ENCODE data around the gene PACS2. TPM values are rescaled to one million over a fixed set of nuclear protein-coding genes. Genes with fewer than 3 reads are reported as not detected.
"Not testable (repeated sequence)": the region's sequence is repeated elsewhere in the genome, so short reads cannot be mapped to it uniquely, and the experiment has no call there.

PACS2 gene
- total and polyA plus RNA-seq, 4 experiments from 2014 or later: 1.9 to 76.6 (median 39.3) TPM

GRCh38 chr14:105355850-105356604, 41.5 kb downstream of the PACS2 start:
- CTCF ChIA-PET (ENCODE audit: partially characterized antibody): no interaction called here
- H3K36me3 Mint-ChIP-seq: peaks cover 0 to 3% of the 10 kb centered on the region in 2 donors
- POLR2A ChIA-PET (ENCODE audit: partially characterized antibody): no interaction called here
- no peak overlapping the region for H3K27ac Mint-ChIP-seq
- DNase-seq: no peak
- Histone ChIP-seq H3K27me3 (ENCODE audit: insufficient read depth, low read length) (no peaks in the 10 kb centered on the region), H3K27ac (ENCODE audit: low read depth, low read length) (no peak overlapping the region), H3K4me3 (ENCODE audit: low read length in 2 of 2) (no peak overlapping the region), H3K36me3 (ENCODE audit: insufficient read depth, low read length) (peaks cover 3% of the 10 kb centered on the region), H3K9me3 (ENCODE audit: control insufficient read depth in 1 of 2, low read length in 2 of 2) (no peaks in the 10 kb centered on the region), H3K4me1 (ENCODE audit: insufficient read depth, low read length) (no peaks in the 10 kb centered on the region)
- no peaks in the 10 kb centered on the region for H3K27me3 Mint-ChIP-seq
- intact Hi-C loops (cut with micrococcal nuclease): no loop called here
- H3K4me3 Mint-ChIP-seq: no peak overlapping the region
- H3K4me1 Mint-ChIP-seq: peaks cover 3 to 4% (median 3%) of the 10 kb centered on the region in 4 donors
- no peaks in the 10 kb centered on the region for H3K9me3 Mint-ChIP-seq

- no peaks in the 10 kb centered on the region for H3K27me3 Mint-ChIP-seq
- H3K27me3 ChIP-seq (ENCODE audit: insufficient read depth, low read length): no peaks in the 10 kb centered on the region
- H3K4me1 Mint-ChIP-seq: peaks cover 3 to 4% (median 3%) of the 10 kb centered on the region in 4 donors
- H3K4me3 ChIP-seq (ENCODE audit: low read length in 2 of 2): no peak overlapping the region
- H3K27ac ChIP-seq (ENCODE audit: low read depth, low read length): no peak overlapping the region
- peaks cover 0 to 3% of the 10 kb centered on the region in 2 donors for H3K36me3 Mint-ChIP-seq
- intact Hi-C loops (cut with micrococcal nuclease): no loop called here
- peak overlapping the region in 3 of 7 donors; percentile 30 to 37 (median 35) for H3K27ac Mint-ChIP-seq
- no peaks in the 10 kb centered on the region for H3K4me1 ChIP-seq (ENCODE audit: insufficient read depth, low read length)
- no peaks in the 10 kb centered on the region for H3K9me3 ChIP-seq (ENCODE audit: control insufficient read depth in 1 of 2, low read length in 2 of 2)
- no peak overlapping the region for H3K4me3 Mint-ChIP-seq
- no peak for DNase-seq
- ChIA-PET CTCF (ENCODE audit: partially characterized antibody) (no interaction called here), POLR2A (ENCODE audit: partially characterized antibody) (no interaction called here)
- H3K36me3 ChIP-seq (ENCODE audit: insufficient read depth, low read length): peaks cover 3% of the 10 kb centered on the region
- no peaks in the 10 kb centered on the region for H3K9me3 Mint-ChIP-seq
These were observed 42.4 kb downstream of the PACS2 start for GRCh38 chr14:105356927-105357326.

- intact Hi-C loops (cut with micrococcal nuclease): no loop called here
- POLR2A ChIA-PET (ENCODE audit: partially characterized antibody): no interaction called here
These were observed 43.1 kb downstream of the PACS2 start for GRCh38 chr14:105357626-105358025.

GRCh38 chr14:105358140-105358846, 43.7 kb downstream of the PACS2 start:
- Mint-ChIP-seq H3K4me3 (no peak overlapping the region), H3K27ac (no peak overlapping the region)

More at GRCh38 chr14:105357626-105358025, 43.1 kb downstream of the PACS2 start:
- H3K27ac Mint-ChIP-seq: peak overlapping the region in 1 of 7 donors; percentile 42
- no peaks in the 10 kb centered on the region for H3K9me3 ChIP-seq (ENCODE audit: control insufficient read depth in 1 of 2, low read length in 2 of 2)
- H3K4me3 ChIP-seq (ENCODE audit: low read length in 2 of 2): no peak overlapping the region
- no peaks in the 10 kb centered on the region for H3K4me1 Mint-ChIP-seq
- H3K4me3 Mint-ChIP-seq: no peak overlapping the region
- H3K27ac ChIP-seq (ENCODE audit: low read depth, low read length): no peak overlapping the region
- no peak for DNase-seq
- H3K4me1 ChIP-seq (ENCODE audit: insufficient read depth, low read length): no peaks in the 10 kb centered on the region
- H3K27me3 ChIP-seq (ENCODE audit: insufficient read depth, low read length): no peaks in the 10 kb centered on the region
- H3K36me3 ChIP-seq (ENCODE audit: insufficient read depth, low read length): peaks cover 3% of the 10 kb centered on the region
- no peaks in the 10 kb centered on the region for H3K27me3 Mint-ChIP-seq
- CTCF ChIA-PET (ENCODE audit: partially characterized antibody): no interaction called here
- no peaks in the 10 kb centered on the region for H3K36me3 Mint-ChIP-seq
- no peaks in the 10 kb centered on the region for H3K9me3 Mint-ChIP-seq

GRCh38 chr14:105358943-105359342, 44.4 kb downstream of the PACS2 start:
- no peak overlapping the region for H3K27ac Mint-ChIP-seq
- Histone ChIP-seq H3K4me3 (ENCODE audit: low read length in 2 of 2) (no peak overlapping the region), H3K9me3 (ENCODE audit: control insufficient read depth in 1 of 2, low read length in 2 of 2) (no peaks in the 10 kb centered on the region), H3K27ac (ENCODE audit: low read depth, low read length) (no peak overlapping the region), H3K4me1 (ENCODE audit: insufficient read depth, low read length) (no peaks in the 10 kb centered on the region), H3K27me3 (ENCODE audit: insufficient read depth, low read length) (no peaks in the 10 kb centered on the region), H3K36me3 (ENCODE audit: insufficient read depth, low read length) (peaks cover 3% of the 10 kb centered on the region)
- no peaks in the 10 kb centered on the region for H3K9me3 Mint-ChIP-seq
- H3K27me3 Mint-ChIP-seq: no peaks in the 10 kb centered on the region
- H3K36me3 Mint-ChIP-seq: peaks cover 0 to 1% of the 10 kb centered on the region in 2 donors
- ChIA-PET CTCF (ENCODE audit: partially characterized antibody) (no interaction called here), POLR2A (ENCODE audit: partially characterized antibody) (no interaction called here)
- H3K4me3 Mint-ChIP-seq: no peak overlapping the region
- no peak for DNase-seq
- intact Hi-C loops (cut with micrococcal nuclease): no loop called here
- H3K4me1 Mint-ChIP-seq: peaks cover 4 to 9% (median 6%) of the 10 kb centered on the region in 4 donors

More at GRCh38 chr14:105358140-105358846, 43.7 kb downstream of the PACS2 start:
- ChIA-PET CTCF (ENCODE audit: partially characterized antibody) (no interaction called here), POLR2A (ENCODE audit: partially characterized antibody) (no interaction called here)
- intact Hi-C loops (cut with micrococcal nuclease): no loop called here
- Mint-ChIP-seq H3K36me3 (no peaks in the 10 kb centered on the region), H3K27me3 (no peaks in the 10 kb centered on the region), H3K9me3 (no peaks in the 10 kb centered on the region), H3K4me1 (peaks cover 0 to 2% (median 1%) of the 10 kb centered on the region in 4 donors)
- Histone ChIP-seq H3K27ac (ENCODE audit: low read depth, low read length) (no peak overlapping the region), H3K4me3 (ENCODE audit: low read length in 2 of 2) (no peak overlapping the region), H3K9me3 (ENCODE audit: control insufficient read depth in 1 of 2, low read length in 2 of 2) (no peaks in the 10 kb centered on the region), H3K36me3 (ENCODE audit: insufficient read depth, low read length) (peaks cover 3% of the 10 kb centered on the region), H3K4me1 (ENCODE audit: insufficient read depth, low read length) (no peaks in the 10 kb centered on the region), H3K27me3 (ENCODE audit: insufficient read depth, low read length) (no peaks in the 10 kb centered on the region)
- no peak for DNase-seq

GRCh38 chr14:105361412-105361811, 46.9 kb downstream of the PACS2 start:
- CTCF ChIA-PET (ENCODE audit: partially characterized antibody): interaction anchor here (1.6 kb wide), 1 partner anchor 10 kb away, joined by 4 read pairs; no protein-coding TSS in a partner anchor

More at GRCh38 chr14:105361412-105361811, 46.9 kb downstream of the PACS2 start:
- H3K4me1 ChIP-seq (ENCODE audit: insufficient read depth, low read length); H3K36me3 ChIP-seq (ENCODE audit: insufficient read depth, low read length); H3K4me3 ChIP-seq (ENCODE audit: low read length in 2 of 2); H3K9me3 Mint-ChIP-seq; POLR2A ChIA-PET (ENCODE audit: partially characterized antibody); intact Hi-C loops (cut with micrococcal nuclease); DNase-seq; H3K27ac Mint-ChIP-seq; H3K27me3 Mint-ChIP-seq; H3K27ac ChIP-seq (ENCODE audit: low read depth, low read length); H3K4me3 Mint-ChIP-seq; H3K9me3 ChIP-seq (ENCODE audit: control insufficient read depth in 1 of 2, low read length in 2 of 2); H3K27me3 ChIP-seq (ENCODE audit: insufficient read depth, low read length); H3K36me3 Mint-ChIP-seq: not testable (repeated sequence)
- peaks cover 5 to 11% (median 8%) of the 10 kb centered on the region in 4 donors for H3K4me1 Mint-ChIP-seq

Data from CD4-positive, alpha-beta memory T cell (primary cell).